HepG2 (cell line): ENCODE measurements around the gene SNX9. TPM values are rescaled to one million over a fixed set of nuclear protein-coding genes. Genes with fewer than 3 reads are reported as not detected.
A peak's percentile ranks its signal among the peaks of the same experiment; 100 is the strongest.

Source experiments
- BRD4 ChIP-seq: sonication (generic); formaldehyde crosslinking; IDR thresholded peaks from 2 replicates; pipeline ENCODE4 v1.4.0; 2020; ENCODE audit warnings: missing genetic modification reagents
- CENPX ChIP-seq: sonication (generic); formaldehyde crosslinking; IDR thresholded peaks from 2 replicates; pipeline ENCODE4 v1.9.0; 2021; ENCODE audit warnings: mild to moderate bottlenecking, missing genetic modification reagents, moderate library complexity
- CHD4 ChIP-seq: fragments of 200-600 bp; sonication (generic); IDR thresholded peaks from 2 replicates; pipeline ENCODE4 v1.7.0; 2017; ENCODE audit warnings: mild to moderate bottlenecking, low read length, borderline replicate concordance
- FOXK2 ChIP-seq: fragments of 450-650 bp; IDR thresholded peaks from 2 replicates; pipeline ENCODE4 v1.6.1; 2016
- HCFC1 ChIP-seq: fragments of 150-350 bp; IDR thresholded peaks from 2 replicates; pipeline ENCODE4 v1.6.1; 2014; ENCODE audit warnings: low read depth, low read length
- HDAC2 ChIP-seq: sonication (generic); formaldehyde crosslinking; IDR thresholded peaks from 2 replicates; pipeline ENCODE4 v1.4.0; 2020; ENCODE audit warnings: missing genetic modification reagents
- IRF2 ChIP-seq: IDR thresholded peaks from 2 replicates; pipeline ENCODE4 v1.6.1; 2018; ENCODE audit warnings: missing genetic modification reagents, missing compliant biosample characterization
- KLF6 ChIP-seq: IDR thresholded peaks from 2 replicates; pipeline ENCODE4 v1.8.0; 2016; ENCODE audit warnings: missing biosample characterization, missing genetic modification reagents
- MEF2D ChIP-seq: sonication (generic); formaldehyde crosslinking; IDR thresholded peaks from 2 replicates; pipeline ENCODE4 v1.5.1; 2020; ENCODE audit warnings: mild to moderate bottlenecking, missing genetic modification reagents
- ONECUT2 ChIP-seq: sonication (generic); formaldehyde crosslinking; IDR thresholded peaks from 2 replicates; pipeline ENCODE4 v1.4.0; 2020; ENCODE audit warnings: missing genetic modification reagents
- PCBP2 ChIP-seq: fragments of 200-400 bp; formaldehyde crosslinking; optimal IDR thresholded peaks from 2 replicates; pipeline ENCODE3; 2018; ENCODE audit warnings: low read length, low read depth; ENCODE audit not compliant: poor library complexity, severe bottlenecking
- TGIF2 ChIP-seq: IDR thresholded peaks from 2 replicates; pipeline ENCODE4 v1.6.1; 2016; ENCODE audit warnings: control low read depth, missing compliant biosample characterization
- TMF1 ChIP-seq: sonication (generic); formaldehyde crosslinking; IDR thresholded peaks from 2 replicates; pipeline ENCODE4 v1.8.1; 2022; ENCODE audit warnings: low read depth, missing genetic modification reagents
- ZBTB3 ChIP-seq: sonication (generic); formaldehyde crosslinking; IDR thresholded peaks from 2 replicates; pipeline ENCODE4 v1.4.0; 2020; ENCODE audit warnings: low read depth, mild to moderate bottlenecking, moderate library complexity, missing genetic modification reagents, borderline replicate concordance
- ZNF12 ChIP-seq: sonication (generic); formaldehyde crosslinking; IDR thresholded peaks from 2 replicates; pipeline ENCODE4 v1.5.0; 2020; ENCODE audit warnings: missing genetic modification reagents
- ZNF17 ChIP-seq: sonication (generic); formaldehyde crosslinking; IDR thresholded peaks from 2 replicates; pipeline ENCODE4 v1.5.0; 2020; ENCODE audit warnings: mild to moderate bottlenecking, missing genetic modification reagents
- ZNF569 ChIP-seq: sonication (generic); formaldehyde crosslinking; IDR thresholded peaks from 2 replicates; pipeline ENCODE4 v1.5.0; 2020; ENCODE audit warnings: mild to moderate bottlenecking, missing genetic modification reagents, moderate library complexity, borderline replicate concordance
- ZNF597 ChIP-seq: sonication (generic); formaldehyde crosslinking; IDR thresholded peaks from 2 replicates; pipeline ENCODE4 v1.5.0; 2020; ENCODE audit warnings: missing genetic modification reagents
- ZNF670 ChIP-seq: sonication (generic); formaldehyde crosslinking; IDR thresholded peaks from 2 replicates; pipeline ENCODE4 v1.8.0; 2022; ENCODE audit warnings: mild to moderate bottlenecking, missing genetic modification reagents, borderline replicate concordance
- ZNF678 ChIP-seq: sonication (generic); formaldehyde crosslinking; IDR thresholded peaks from 2 replicates; pipeline ENCODE4 v1.4.0; 2020; ENCODE audit warnings: mild to moderate bottlenecking, missing genetic modification reagents
- ZNF740 ChIP-seq: sonication (generic); formaldehyde crosslinking; IDR thresholded peaks from 2 replicates; pipeline ENCODE4 v1.4.0; 2020; ENCODE audit warnings: missing genetic modification reagents
- ZNF768 ChIP-seq: sonication (generic); formaldehyde crosslinking; IDR thresholded peaks from 2 replicates; pipeline ENCODE4 v1.4.0; 2020; ENCODE audit warnings: missing genetic modification reagents
- ZNF878 ChIP-seq: sonication (generic); formaldehyde crosslinking; IDR thresholded peaks from 2 replicates; pipeline ENCODE4 v1.8.1; 2023; ENCODE audit warnings: mild to moderate bottlenecking, missing genetic modification reagents, moderate library complexity
- polyA plus RNA-seq, 8 experiments: library from polyadenylated mRNA; depleted of rRNA in 3 of 8; stranded (reverse) in 7 of 8; unstranded in 1 of 8; fragments of >200 nt; fragmentation: Illumina TruSeq in 4 of 8; extraction: Trizol in 4 of 8; gene quantifications; 2 replicates each; pipeline versions ENCODE4 v1.2.1 to v1.2.3, GENCODE V29; 2011 to 2016; ENCODE audit warnings: low read depth in 4 of 8, missing spikeins in 1 of 8, mixed read lengths in 1 of 8; ENCODE audit not compliant: insufficient read depth in 1 of 8
- total RNA-seq, 5 experiments: library from RNA; depleted of rRNA; stranded (reverse); fragments of >200 nt; fragmentation: Illumina TruSeq; extraction: Trizol; gene quantifications; 2 replicates each; pipeline ENCODE4 v1.2.3, GENCODE V29; 2016; ENCODE audit warnings: low read depth in 1 of 5
- TF ChIP-seq, protein P1 (sequence below): sonication (generic); formaldehyde crosslinking; IDR thresholded peaks from 2 replicates; pipeline ENCODE4 v1.5.1; 2020; ENCODE audit warnings: missing genetic modification reagents, mild to moderate bottlenecking, borderline replicate concordance
- TF ChIP-seq, protein P2 (sequence below): sonication (generic); formaldehyde crosslinking; IDR thresholded peaks from 2 replicates; pipeline ENCODE4 v1.4.0; 2020; ENCODE audit warnings: missing genetic modification reagents
- TF ChIP-seq, protein P3 (sequence below): fragments of 450-650 bp; IDR thresholded peaks from 2 replicates; pipeline ENCODE4 v1.6.1; 2017
- TF ChIP-seq, protein P4 (sequence below): sonication (generic); formaldehyde crosslinking; IDR thresholded peaks from 2 replicates; pipeline ENCODE4 v1.4.0; 2020; ENCODE audit warnings: missing genetic modification reagents

SNX9 gene
- total and polyA plus RNA-seq, 2 of the 13 experiments (the other 11 are each of a cell fraction or from before 2014, with no cell fraction given) = 21.9 to 36.0 TPM

- TF ChIP-seq, protein P1, sequence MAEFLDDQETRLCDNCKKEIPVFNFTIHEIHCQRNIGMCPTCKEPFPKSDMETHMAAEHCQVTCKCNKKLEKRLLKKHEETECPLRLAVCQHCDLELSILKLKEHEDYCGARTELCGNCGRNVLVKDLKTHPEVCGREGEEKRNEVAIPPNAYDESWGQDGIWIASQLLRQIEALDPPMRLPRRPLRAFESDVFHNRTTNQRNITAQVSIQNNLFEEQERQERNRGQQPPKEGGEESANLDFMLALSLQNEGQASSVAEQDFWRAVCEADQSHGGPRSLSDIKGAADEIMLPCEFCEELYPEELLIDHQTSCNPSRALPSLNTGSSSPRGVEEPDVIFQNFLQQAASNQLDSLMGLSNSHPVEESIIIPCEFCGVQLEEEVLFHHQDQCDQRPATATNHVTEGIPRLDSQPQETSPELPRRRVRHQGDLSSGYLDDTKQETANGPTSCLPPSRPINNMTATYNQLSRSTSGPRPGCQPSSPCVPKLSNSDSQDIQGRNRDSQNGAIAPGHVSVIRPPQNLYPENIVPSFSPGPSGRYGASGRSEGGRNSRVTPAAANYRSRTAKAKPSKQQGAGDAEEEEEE (CRISPR knock-in tag) = no peak
- no peak for TF ChIP-seq ZNF670 (CRISPR knock-in tag)
- TF ChIP-seq KLF6 (CRISPR knock-in tag) = 0 out of 2 replicates have a peak, but pooled peaks have one; percentile 23
- no peak for TF ChIP-seq ONECUT2 (CRISPR knock-in tag)
- TF ChIP-seq ZNF12 = no peak
- TF ChIP-seq ZNF17 = no peak
- no peak for TF ChIP-seq CHD4
- TF ChIP-seq TMF1 (CRISPR knock-in tag) = no peak
- TF ChIP-seq HDAC2 (CRISPR knock-in tag) = no peak
- no peak for TF ChIP-seq CENPX (CRISPR knock-in tag)
- no peak for TF ChIP-seq ZNF569
- TF ChIP-seq IRF2 = no peak
- TF ChIP-seq ZNF740 (CRISPR knock-in tag) = no peak
- TF ChIP-seq ZNF878 (CRISPR knock-in tag) = no peak
- TF ChIP-seq FOXK2 = no peak
- no peak for TF ChIP-seq ZNF597 (CRISPR knock-in tag)
- no peak for TF ChIP-seq PCBP2
- TF ChIP-seq ZBTB3 (CRISPR knock-in tag) = no peak
- TF ChIP-seq, protein P2, sequence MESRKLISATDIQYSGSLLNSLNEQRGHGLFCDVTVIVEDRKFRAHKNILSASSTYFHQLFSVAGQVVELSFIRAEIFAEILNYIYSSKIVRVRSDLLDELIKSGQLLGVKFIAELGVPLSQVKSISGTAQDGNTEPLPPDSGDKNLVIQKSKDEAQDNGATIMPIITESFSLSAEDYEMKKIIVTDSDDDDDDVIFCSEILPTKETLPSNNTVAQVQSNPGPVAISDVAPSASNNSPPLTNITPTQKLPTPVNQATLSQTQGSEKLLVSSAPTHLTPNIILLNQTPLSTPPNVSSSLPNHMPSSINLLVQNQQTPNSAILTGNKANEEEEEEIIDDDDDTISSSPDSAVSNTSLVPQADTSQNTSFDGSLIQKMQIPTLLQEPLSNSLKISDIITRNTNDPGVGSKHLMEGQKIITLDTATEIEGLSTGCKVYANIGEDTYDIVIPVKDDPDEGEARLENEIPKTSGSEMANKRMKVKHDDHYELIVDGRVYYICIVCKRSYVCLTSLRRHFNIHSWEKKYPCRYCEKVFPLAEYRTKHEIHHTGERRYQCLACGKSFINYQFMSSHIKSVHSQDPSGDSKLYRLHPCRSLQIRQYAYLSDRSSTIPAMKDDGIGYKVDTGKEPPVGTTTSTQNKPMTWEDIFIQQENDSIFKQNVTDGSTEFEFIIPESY (CRISPR knock-in tag) = no peak
- TF ChIP-seq ZNF678 (CRISPR knock-in tag) = no peak
- TF ChIP-seq, protein P3, sequence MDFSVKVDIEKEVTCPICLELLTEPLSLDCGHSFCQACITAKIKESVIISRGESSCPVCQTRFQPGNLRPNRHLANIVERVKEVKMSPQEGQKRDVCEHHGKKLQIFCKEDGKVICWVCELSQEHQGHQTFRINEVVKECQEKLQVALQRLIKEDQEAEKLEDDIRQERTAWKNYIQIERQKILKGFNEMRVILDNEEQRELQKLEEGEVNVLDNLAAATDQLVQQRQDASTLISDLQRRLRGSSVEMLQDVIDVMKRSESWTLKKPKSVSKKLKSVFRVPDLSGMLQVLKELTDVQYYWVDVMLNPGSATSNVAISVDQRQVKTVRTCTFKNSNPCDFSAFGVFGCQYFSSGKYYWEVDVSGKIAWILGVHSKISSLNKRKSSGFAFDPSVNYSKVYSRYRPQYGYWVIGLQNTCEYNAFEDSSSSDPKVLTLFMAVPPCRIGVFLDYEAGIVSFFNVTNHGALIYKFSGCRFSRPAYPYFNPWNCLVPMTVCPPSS = no peak
- TF ChIP-seq, protein P4, sequence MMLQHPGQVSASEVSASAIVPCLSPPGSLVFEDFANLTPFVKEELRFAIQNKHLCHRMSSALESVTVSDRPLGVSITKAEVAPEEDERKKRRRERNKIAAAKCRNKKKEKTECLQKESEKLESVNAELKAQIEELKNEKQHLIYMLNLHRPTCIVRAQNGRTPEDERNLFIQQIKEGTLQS = no peak
- no peak for TF ChIP-seq HCFC1
- TF ChIP-seq TGIF2 (CRISPR knock-in tag) = no peak
- TF ChIP-seq BRD4 (CRISPR knock-in tag) = no peak
- no peak for TF ChIP-seq ZNF768 (CRISPR knock-in tag)
- TF ChIP-seq MEF2D (CRISPR knock-in tag) = no peak
Measured at GRCh38 chr6:157773248-157773773, 49.7 kb upstream of the SNX9 start (continued).
